Measurements from ENCODE around the gene ENTREP3. TPM values are rescaled to one million over a fixed set of nuclear protein-coding genes. Genes with fewer than 3 reads are reported as not detected.
A peak's percentile ranks its signal among the peaks of the same experiment; 100 is the strongest.

The ENTREP3 gene
- total RNA-seq, 1 donor from 2014 or later = 22.9 TPM

DNA sequence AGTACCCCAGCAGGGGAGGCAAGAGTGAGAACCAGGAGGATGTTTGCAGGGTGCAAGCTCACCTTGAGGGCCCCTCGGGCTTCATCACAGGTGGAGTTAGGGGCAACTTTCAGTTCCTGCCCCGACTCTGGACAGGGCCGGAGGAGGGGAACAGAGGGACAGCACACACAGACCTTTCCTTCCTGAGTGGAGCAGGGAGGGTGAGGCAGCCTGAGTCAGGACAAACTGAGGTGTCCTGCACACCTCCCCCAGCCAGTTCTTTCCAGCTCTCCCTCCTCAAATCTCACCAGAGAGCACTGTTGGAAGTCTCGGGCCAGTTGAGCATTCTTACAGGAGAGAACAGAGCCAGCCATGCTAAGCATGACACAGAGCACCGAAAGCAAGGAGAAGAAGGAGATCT lies 1.5 kb downstream of the ENTREP3 start:
- Histone ChIP-seq H3K4me1 (peaks cover 34% of the 10 kb centered on the region), H3K27me3 (ENCODE audit: low read depth) (no peaks in the 10 kb centered on the region), H3K4me3 (peak overlapping the region; percentile 82), H3K27ac (peak overlapping the region; percentile 11), H3K9me3 (no peaks in the 10 kb centered on the region), H3K36me3 (peaks cover 22% of the 10 kb centered on the region)
- TF ChIP-seq, protein P1, sequence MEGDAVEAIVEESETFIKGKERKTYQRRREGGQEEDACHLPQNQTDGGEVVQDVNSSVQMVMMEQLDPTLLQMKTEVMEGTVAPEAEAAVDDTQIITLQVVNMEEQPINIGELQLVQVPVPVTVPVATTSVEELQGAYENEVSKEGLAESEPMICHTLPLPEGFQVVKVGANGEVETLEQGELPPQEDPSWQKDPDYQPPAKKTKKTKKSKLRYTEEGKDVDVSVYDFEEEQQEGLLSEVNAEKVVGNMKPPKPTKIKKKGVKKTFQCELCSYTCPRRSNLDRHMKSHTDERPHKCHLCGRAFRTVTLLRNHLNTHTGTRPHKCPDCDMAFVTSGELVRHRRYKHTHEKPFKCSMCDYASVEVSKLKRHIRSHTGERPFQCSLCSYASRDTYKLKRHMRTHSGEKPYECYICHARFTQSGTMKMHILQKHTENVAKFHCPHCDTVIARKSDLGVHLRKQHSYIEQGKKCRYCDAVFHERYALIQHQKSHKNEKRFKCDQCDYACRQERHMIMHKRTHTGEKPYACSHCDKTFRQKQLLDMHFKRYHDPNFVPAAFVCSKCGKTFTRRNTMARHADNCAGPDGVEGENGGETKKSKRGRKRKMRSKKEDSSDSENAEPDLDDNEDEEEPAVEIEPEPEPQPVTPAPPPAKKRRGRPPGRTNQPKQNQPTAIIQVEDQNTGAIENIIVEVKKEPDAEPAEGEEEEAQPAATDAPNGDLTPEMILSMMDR (IDR thresholded peaks at IDR 0.05) = no peak
- DNase-seq (no peak), ATAC-seq (no peak)
- intact Hi-C loops (cut with DNase I) = no loop called here

DNA sequence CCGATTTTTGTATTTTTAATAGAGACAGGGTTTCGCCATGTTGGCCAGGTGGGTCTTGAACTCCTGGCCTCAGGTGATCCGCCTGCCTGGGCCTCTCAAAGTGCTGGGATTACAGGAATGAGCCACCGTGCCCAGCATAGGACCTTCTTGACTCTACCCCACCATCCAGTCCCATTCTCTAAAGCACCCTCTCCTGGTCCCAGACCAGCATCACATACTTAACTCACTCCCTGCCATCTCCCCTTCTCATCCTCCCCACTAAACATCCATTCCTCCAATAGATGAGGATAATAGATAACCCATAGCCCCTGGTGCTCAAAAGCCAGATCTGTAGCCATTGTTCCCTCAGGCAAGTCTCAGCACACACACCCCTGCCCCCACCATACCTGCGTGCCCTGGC lies 2.1 kb downstream of the ENTREP3 start:
- Histone ChIP-seq H3K36me3 (peaks cover 16% of the 10 kb centered on the region), H3K27me3 (ENCODE audit: low read depth) (no peaks in the 10 kb centered on the region), H3K4me3 (no peak overlapping the region), H3K27ac (peak overlapping the region; percentile 11), H3K4me1 (peaks cover 34% of the 10 kb centered on the region), H3K9me3 (no peaks in the 10 kb centered on the region)
- TF ChIP-seq, protein P1 (IDR thresholded peaks at IDR 0.05) = no peak
- ATAC-seq = no peak
- intact Hi-C loops (cut with DNase I) = no loop called here
- DNase-seq = no peak

DNA sequence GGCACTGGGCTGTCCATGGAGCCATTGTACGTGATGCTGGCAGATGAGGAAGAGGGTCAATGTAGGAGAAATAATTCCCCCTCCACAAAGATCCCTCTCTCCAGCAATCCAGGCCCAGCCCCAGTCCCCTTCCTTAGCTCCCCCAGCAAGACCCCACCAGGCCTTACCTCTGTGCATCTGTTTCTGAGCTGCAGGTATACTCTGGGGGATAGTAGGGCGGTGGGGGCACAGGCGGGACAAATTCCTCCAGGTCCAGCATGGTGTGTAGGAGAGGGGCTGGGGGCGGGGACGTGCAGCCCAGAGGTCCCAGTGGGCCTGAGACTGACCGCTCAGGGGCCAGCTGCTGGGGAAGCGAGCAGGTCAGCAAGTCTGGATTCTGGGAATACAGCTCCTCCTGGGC lies 3.7 kb downstream of the ENTREP3 start:
- Histone ChIP-seq H3K27me3 (ENCODE audit: low read depth) (no peaks in the 10 kb centered on the region), H3K4me1 (peaks cover 34% of the 10 kb centered on the region), H3K4me3 (no peak overlapping the region), H3K27ac (no peak overlapping the region), H3K36me3 (peaks cover 10% of the 10 kb centered on the region), H3K9me3 (no peaks in the 10 kb centered on the region)
- intact Hi-C loops (cut with DNase I) = no loop called here
- TF ChIP-seq, protein P1 (IDR thresholded peaks at IDR 0.05) = no peak
- ATAC-seq (no peak), DNase-seq (no peak)

DNA sequence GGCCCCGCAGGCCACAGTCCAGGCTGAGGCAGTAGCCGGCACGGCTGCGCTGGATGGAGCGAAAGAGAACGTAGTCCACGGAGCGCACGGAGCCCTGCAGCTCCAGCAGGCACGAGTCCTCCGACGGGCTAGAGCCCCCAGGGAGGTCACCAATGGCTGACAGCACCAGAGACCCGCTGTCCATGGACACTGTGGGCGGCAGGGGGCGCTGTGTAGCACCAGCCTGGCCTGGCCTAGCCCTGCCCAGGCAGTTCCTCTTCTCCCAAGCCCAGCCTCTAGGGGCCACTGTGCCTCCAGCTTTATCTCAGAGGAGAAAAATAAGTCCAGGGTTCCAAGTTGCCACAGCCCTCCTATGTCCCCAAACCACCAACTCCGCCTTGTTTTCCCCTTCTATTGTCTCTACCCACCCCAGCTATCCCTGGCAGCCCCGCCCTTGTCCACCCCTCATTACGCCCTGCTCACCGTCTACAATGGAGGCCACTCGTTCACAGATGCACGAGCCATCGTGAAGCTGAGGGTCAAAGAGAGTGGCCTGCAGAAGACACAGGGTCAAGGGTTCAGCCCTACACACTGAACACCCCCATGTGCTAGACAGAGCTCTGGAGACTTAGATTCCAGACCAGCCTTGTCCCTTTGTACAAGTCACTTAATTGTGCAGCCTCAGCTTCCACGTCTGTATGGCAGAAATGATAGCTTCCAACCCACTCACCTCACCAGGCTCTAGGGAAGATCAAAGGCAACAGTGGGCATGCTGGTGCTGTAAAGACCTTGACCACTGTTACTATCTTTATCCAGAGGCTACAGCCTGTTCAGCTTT lies 4.4 kb downstream of the ENTREP3 start:
- Histone ChIP-seq H3K27ac (peak overlapping the region; percentile 56), H3K27me3 (ENCODE audit: low read depth) (no peaks in the 10 kb centered on the region), H3K4me1 (peaks cover 28% of the 10 kb centered on the region), H3K9me3 (no peaks in the 10 kb centered on the region), H3K36me3 (peaks cover 9% of the 10 kb centered on the region), H3K4me3 (peak overlapping the region; percentile 39)
- ATAC-seq = peak; percentile 87 to 94
- TF ChIP-seq, protein P1 (IDR thresholded peaks at IDR 0.05) = peak; percentile 100
- intact Hi-C loops (cut with DNase I) = no loop called here
- peak; percentile 95 for DNase-seq

DNA sequence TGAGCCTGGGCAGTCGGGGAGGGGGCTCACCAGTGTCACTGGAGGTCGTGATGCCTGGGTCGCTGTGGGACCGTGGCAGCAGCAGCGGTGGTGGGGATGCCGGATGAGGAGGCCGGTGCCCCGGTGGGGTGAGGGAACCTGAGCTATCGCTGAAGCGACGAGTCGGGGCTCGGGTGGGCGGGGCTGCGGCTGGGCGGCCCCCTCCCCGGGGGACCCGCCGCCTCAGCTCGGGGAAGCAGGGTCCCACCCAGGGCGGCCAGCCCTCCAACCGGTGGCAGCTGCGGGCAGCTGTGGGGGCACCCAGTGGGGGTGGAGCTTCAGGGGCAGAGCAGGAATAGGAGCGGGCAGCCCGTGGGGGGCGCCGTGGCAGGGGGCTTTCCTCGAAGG lies 5.0 kb downstream of the ENTREP3 start:
- TF ChIP-seq, protein P1 (IDR thresholded peaks at IDR 0.05) = no peak
- intact Hi-C loops (cut with DNase I) = no loop called here
- Histone ChIP-seq H3K4me1 (peaks cover 28% of the 10 kb centered on the region), H3K9me3 (no peaks in the 10 kb centered on the region), H3K36me3 (peaks cover 9% of the 10 kb centered on the region), H3K4me3 (peak overlapping the region; percentile 39), H3K27ac (peak overlapping the region; percentile 56), H3K27me3 (ENCODE audit: low read depth) (no peaks in the 10 kb centered on the region)
- DNase-seq (no peak), ATAC-seq (peak in 1 of 2 donors; percentile 0)
